Activated T-helper 2 cell treated with anti-CD3 and anti-CD28 coated beads, Interferon-gamma antibody, Interleukin-2, Interleukin-4, amounts not matched to agents 10 μg/mL and 5 μg/mL and 100 μg/mL, durations not matched to agents 14 hours and 24 hours and 36 hours (primary cell): Measurements from ENCODE around the gene BSG. TPM values are rescaled to one million over a fixed set of nuclear protein-coding genes. Genes with fewer than 3 reads are reported as not detected.
A peak's percentile ranks its signal among the peaks of the same experiment; 100 is the strongest.

ENCODE experiments used
- DNase-seq: peaks from one replicate; pipeline ENCODE4 v3.0.0; 2021; ENCODE audit warnings: low spot score
- H3K27ac Mint-ChIP-seq: one replicate; pipeline ENCODE4 v1.8.0; 2021; ENCODE audit warnings: mixed read lengths
- H3K27me3 Mint-ChIP-seq: one replicate; pipeline ENCODE4 v1.8.0; 2021; ENCODE audit warnings: low read depth, mixed read lengths
- H3K36me3 Mint-ChIP-seq: one replicate; pipeline ENCODE4 v1.8.0; 2021; ENCODE audit warnings: low read depth, mixed read lengths
- H3K4me1 Mint-ChIP-seq: one replicate; pipeline ENCODE4 v1.8.0; 2021; ENCODE audit warnings: low read depth, mixed read lengths
- H3K4me3 Mint-ChIP-seq: one replicate; pipeline ENCODE4 v1.8.0; 2021; ENCODE audit warnings: low read depth, mild to moderate bottlenecking, moderate library complexity, mixed read lengths
- H3K9me3 Mint-ChIP-seq: one replicate; pipeline ENCODE4 v1.8.0; 2021; ENCODE audit warnings: mixed read lengths
- intact Hi-C: fragments of 100-400 bp; cut with micrococcal nuclease; formaldehyde crosslinking; loops from one replicate; pipeline ENCODE4 v1.15.1; 2023
- total RNA-seq: library from RNA; stranded (reverse); gene quantifications from 2 replicates; pipeline ENCODE4 v1.2.3, GENCODE V29; 2022

The BSG gene
- total RNA-seq, 1 donor from 2014 or later, result 300 TPM

DNA sequence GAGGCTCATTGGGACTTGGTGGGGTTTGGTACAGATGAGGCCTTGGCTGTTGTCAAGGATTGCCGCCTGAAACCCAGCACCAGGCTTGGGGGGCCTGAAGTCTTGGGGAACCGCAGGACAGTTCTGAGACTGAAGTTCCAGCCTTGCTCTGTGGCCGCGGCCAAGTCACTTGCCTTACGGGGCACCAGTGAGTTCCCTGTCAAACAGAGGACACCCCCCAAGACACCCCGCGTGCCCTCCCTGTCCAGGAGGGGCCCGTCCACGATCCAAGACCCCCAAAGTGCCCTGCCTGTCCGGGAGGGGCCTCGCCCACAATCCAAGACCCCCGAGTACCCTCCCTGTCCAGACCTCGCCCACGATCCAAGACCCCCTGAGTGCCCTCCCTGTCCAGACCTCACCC lies 38.3 kb upstream of the BSG start:
- Mint-ChIP-seq H3K4me1 (peaks cover 3% of the 10 kb centered on the region), H3K27ac (no peak overlapping the region), H3K4me3 (peak overlapping the region; percentile 84), H3K36me3 (peaks cover 15% of the 10 kb centered on the region), H3K27me3 (no peaks in the 10 kb centered on the region), H3K9me3 (no peaks in the 10 kb centered on the region)
- intact Hi-C loops, result loop anchor here (10.0 kb wide), 1 partner anchor 101 kb away; the partner anchor contains the start of genes FGF22 and POLRMT
- DNase-seq, result no peak

DNA sequence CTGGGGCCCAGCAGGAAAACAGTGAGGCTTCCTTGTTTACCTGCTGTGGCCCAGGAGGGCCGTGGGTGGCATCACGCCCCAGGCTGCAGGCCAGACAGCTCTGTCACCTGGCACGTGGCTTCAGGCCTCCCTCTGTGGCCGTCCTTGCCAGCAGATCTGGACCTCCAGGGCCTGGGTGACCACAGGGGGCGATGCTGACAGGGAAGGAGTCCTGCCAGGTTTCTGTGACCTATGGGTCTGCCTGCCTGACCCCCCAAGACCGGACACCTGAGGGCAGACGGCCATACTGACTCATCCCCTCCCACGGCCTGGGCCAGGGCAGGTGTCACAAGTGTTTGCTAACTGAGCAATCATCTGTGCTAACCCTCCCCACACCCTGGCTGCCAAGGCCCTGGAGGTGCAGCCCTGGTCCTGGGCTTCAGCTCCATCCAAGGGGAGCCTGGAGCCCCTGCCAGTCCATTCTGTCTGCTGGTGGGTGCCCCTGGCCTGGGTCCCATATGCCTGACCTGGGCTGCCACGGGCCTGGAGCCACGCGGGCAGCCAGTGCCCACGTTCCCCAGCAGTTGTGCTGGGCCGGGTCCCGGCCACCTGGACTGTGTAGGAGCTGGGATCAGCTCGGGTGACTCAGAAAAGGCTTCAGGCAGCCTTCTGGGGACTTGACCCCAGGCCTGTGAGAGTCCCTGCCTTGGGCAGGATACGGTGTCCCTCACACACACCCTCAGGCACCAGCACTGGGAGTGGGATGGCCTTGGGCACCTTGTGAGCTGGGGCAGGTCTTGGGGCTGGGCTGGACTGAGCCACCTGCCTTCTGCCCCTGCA lies 37.2 kb upstream of the BSG start:
- Mint-ChIP-seq H3K4me3 (peak overlapping the region; percentile 40), H3K36me3 (peaks cover 15% of the 10 kb centered on the region), H3K27ac (peak overlapping the region; percentile 40), H3K27me3 (no peaks in the 10 kb centered on the region), H3K4me1 (peaks cover 2% of the 10 kb centered on the region), H3K9me3 (no peaks in the 10 kb centered on the region)
- intact Hi-C loops, result loop anchor here (10.0 kb wide), 1 partner anchor 100 kb away; the partner anchor contains the start of genes FGF22 and POLRMT
- DNase-seq, result no peak

DNA sequence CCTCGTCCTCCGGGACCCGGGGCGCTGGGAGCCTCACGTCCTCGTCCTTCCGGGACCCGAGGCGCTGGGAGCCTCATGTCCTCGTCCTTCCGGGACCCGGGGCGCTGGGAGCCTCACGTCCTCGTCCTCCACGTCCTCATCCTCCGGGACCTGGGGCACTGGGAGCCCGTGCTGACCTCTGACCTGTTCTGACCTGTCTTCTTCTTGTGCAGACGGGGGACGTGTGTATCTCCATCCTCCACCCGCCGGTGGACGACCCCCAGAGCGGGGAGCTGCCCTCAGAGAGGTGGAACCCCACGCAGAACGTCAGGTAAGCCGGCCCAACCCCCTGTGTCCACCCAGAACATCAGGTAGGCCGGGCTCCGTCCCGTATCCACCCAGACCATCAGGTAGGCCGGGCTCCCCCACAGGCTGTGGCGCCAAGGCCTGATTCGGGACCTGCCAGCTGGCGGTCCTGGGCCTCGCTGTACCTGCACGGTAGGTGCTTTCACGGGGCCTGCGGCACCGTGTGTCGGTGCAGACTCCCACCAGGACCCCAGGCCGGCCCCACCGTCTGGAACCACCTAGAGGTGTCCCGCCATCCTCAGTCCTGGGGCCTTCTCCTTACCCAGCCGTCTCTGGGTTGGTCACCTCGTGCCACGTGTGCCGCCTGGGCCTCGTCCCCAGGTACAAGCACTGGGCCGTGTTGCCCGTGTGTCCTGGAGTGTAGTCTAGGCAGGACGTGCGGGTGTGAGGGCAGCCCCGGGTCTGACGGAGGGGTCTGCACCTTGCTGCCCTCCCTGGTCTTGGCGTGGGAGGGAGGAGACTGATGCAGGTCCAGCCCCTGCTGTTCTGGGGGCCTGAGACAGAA lies 36.1 kb upstream of the BSG start:
- H3K27me3 Mint-ChIP-seq, result no peaks in the 10 kb centered on the region
- H3K27ac Mint-ChIP-seq, result no peak overlapping the region
- no peak overlapping the region for H3K4me3 Mint-ChIP-seq
- intact Hi-C loops, result loop anchor here (10.0 kb wide), 1 partner anchor 99 kb away; the partner anchor contains the start of genes FGF22 and POLRMT
- peaks cover 2% of the 10 kb centered on the region for H3K4me1 Mint-ChIP-seq
- H3K36me3 Mint-ChIP-seq, result peaks cover 15% of the 10 kb centered on the region
- H3K9me3 Mint-ChIP-seq, result no peaks in the 10 kb centered on the region
- no peak for DNase-seq

DNA sequence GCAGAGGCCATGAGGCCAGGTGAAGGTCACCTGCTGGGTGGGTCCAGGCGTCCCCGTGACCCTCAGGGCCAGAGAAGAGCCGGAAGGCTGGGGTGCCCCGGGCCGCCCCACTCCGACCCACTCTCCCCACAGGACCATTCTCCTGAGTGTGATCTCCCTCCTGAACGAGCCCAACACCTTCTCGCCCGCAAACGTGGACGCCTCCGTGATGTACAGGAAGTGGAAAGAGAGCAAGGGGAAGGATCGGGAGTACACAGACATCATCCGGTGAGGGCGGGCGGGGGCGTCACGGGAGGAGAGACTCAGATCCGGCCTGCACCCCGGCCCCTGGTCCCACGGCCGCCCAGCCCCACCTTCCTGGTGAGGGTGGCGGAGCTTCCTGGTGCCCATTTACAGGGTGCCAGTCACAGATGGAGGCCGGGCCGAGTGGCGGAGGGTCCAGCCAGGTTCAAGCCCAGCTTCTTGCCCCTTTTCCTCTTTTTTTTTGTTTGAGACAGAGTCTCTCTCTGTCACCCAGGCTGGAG lies 35.5 kb upstream of the BSG start:
- intact Hi-C loops, result loop anchor here (10.0 kb wide), 1 partner anchor 98 kb away; the partner anchor contains the start of genes FGF22 and POLRMT
- peaks cover 15% of the 10 kb centered on the region for H3K36me3 Mint-ChIP-seq
- H3K27ac Mint-ChIP-seq, result no peak overlapping the region
- peaks cover 2% of the 10 kb centered on the region for H3K4me1 Mint-ChIP-seq
- no peak overlapping the region for H3K4me3 Mint-ChIP-seq
- H3K27me3 Mint-ChIP-seq, result no peaks in the 10 kb centered on the region
- H3K9me3 Mint-ChIP-seq, result no peaks in the 10 kb centered on the region
- DNase-seq, result no peak

DNA sequence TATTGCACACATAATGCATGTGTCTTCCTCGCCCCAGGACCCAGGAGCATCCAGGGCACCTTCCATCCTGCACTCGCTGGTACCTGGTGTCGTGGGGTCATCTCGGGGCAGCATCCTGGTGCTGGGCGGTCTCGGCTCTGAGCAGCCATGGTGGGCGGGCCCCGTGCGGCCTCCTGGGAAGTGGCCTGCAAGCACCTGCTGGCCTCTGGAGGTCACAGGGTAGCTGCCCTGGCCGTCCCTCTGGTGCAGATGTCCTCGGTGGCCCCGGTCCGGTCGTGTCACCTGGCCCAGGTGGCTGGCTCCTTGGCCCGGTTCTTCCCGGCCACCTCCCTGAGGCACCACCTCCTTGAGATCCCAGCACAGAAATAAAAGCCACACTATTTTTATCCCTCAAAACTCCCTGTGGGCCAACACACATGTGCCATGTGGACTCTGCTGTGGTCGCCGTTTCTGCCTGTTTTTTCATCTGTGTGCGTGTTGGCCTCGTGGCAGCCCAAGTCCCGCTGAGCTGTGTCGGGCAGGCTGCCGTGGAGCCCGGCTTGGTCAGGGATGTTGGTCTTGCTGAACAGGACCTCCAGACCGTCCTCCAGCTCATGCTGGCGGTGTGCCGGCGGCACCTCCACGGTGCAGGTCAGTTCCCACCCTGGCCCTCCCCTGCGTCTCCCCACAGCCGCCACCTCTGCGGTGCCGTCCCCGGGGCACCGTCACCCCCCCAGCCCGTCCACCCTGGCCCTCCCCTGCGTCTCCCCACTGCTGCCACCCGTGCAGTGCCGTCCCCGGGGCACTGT lies 33.6 kb upstream of the BSG start:
- no peaks in the 10 kb centered on the region for H3K27me3 Mint-ChIP-seq
- no peaks in the 10 kb centered on the region for H3K9me3 Mint-ChIP-seq
- H3K27ac Mint-ChIP-seq, result no peak overlapping the region
- H3K36me3 Mint-ChIP-seq, result peaks cover 15% of the 10 kb centered on the region
- H3K4me1 Mint-ChIP-seq, result peaks cover 3% of the 10 kb centered on the region
- H3K4me3 Mint-ChIP-seq, result no peak overlapping the region
- intact Hi-C loops, result loop anchor here (10.0 kb wide), 1 partner anchor 96 kb away; the partner anchor contains the start of genes FGF22 and POLRMT
- no peak for DNase-seq

DNA sequence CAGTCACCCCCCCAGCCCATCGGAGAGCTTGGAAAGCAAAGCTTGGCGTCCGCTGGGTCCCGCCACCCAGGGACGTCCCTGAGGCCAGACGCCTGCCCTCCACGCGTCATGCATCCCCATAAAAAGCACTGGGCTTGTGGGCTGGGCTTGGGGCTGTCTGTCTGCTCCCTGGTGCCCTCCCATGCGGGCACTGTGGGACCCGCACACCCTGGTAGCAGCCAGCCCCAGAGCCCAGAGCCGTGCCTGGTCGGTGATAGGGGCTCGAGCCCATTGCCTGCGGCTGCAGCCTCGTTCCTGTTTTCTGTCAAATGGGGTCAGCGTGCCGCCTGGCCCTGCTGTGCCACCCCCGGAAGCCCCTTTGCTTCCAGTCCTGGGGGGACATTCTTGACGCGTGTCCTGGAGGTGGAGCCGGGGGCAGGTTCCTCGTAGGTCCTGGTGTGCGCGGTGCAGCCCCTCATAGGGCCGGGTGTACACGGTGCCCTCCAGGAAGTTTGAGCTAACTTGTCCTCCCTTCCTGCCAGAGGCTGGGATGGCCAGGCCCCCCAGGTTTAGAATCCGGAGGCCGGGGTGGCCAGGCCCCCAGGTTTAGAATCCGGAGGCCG lies 32.9 kb upstream of the BSG start:
- Mint-ChIP-seq H3K27ac (no peak overlapping the region), H3K9me3 (no peaks in the 10 kb centered on the region), H3K27me3 (no peaks in the 10 kb centered on the region), H3K36me3 (peaks cover 15% of the 10 kb centered on the region), H3K4me1 (peaks cover 3% of the 10 kb centered on the region), H3K4me3 (no peak overlapping the region)
- DNase-seq, result no peak
- intact Hi-C loops, result loop anchor here (10.0 kb wide), 1 partner anchor 95 kb away; the partner anchor contains the start of genes FGF22 and POLRMT

DNA sequence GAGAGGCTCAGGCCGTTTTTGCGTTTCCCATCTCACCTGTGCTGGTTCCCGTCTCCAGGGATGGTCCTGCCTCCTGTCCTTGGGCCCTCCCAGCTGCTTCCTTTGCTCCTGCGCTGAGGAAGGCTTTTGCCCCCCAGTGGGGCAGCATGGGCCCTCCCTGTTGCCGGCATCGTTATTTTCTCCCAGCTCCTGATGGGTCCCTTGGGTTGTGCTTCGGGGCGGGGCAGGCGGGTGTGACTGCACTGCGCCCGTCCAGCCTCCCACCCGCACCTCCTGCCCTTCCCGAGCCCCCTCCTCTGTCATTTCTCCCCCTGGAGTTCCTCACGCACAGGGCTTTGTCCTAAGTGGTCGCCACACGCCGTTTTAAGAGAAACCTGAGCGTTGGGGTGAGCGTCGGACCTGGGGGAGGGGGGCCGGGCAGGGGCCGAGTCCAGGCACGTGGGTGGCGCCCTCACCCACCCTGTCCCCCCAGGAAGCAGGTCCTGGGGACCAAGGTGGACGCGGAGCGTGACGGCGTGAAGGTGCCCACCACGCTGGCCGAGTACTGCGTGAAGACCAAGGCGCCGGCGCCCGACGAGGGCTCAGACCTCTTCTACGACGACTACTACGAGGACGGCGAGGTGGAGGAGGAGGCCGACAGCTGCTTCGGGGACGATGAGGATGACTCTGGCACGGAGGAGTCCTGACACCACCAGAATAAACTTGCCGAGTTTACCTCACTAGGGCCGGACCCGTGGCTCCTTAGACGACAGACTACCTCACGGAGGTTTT lies 31.3 kb upstream of the BSG start:
- H3K36me3 Mint-ChIP-seq, result peaks cover 15% of the 10 kb centered on the region
- intact Hi-C loops, result no loop called here
- H3K4me1 Mint-ChIP-seq, result peaks cover 9% of the 10 kb centered on the region
- no peaks in the 10 kb centered on the region for H3K27me3 Mint-ChIP-seq
- H3K9me3 Mint-ChIP-seq, result no peaks in the 10 kb centered on the region
- no peak overlapping the region for H3K4me3 Mint-ChIP-seq
- H3K27ac Mint-ChIP-seq, result no peak overlapping the region
- DNase-seq, result no peak

DNA sequence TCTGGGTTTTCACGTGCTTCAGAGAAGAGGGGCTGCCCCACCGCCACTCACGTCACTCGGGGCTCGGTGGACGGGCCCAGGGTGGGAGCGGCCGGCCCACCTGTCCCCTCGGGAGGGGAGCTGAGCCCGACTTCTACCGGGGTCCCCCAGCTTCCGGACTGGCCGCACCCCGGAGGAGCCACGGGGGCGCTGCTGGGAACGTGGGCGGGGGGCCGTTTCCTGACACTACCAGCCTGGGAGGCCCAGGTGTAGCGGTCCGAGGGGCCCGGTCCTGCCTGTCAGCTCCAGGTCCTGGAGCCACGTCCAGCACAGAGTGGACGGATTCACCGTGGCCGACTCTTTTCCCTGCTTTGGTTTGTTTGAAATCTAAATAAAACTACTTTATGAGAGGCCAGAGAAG lies 30.7 kb upstream of the BSG start:
- no peak for DNase-seq

DNA sequence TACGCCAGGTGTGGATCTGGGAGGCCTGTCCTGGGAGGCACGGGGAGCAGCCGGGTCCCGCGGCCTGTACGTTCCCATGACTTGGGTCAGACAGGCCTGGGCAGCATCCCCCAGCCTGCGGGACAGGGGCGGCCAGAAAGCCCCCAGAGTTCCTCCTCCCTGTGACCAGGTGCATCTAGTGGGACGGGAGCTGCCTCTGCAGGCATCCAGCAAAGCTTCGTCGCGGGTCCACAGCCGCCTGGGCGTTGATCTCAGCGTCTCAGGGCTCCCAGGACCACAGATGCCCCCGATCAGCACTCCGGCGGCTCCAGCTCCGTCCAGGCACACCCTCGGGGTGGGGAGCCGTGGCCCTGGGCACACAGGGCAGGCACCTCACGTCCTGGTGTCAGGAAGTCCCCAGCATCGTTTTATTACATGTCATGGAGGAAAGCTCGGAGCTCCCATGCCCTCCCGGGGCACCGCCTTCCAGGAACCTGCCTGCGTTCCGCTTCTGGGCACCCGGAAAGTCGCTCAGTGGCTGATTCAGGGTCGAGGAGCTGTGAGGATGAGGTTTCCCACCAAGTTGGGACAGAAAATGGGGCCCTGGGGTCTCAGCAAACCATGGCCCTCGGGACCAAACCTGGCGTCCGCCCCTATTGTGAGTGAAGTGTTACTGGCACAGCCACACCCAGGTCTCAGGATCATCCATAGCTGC lies 30.1 kb upstream of the BSG start:
- Mint-ChIP-seq H3K9me3 (no peaks in the 10 kb centered on the region), H3K4me3 (no peak overlapping the region), H3K36me3 (peaks cover 15% of the 10 kb centered on the region), H3K27me3 (no peaks in the 10 kb centered on the region), H3K27ac (no peak overlapping the region), H3K4me1 (peaks cover 9% of the 10 kb centered on the region)
- no peak for DNase-seq
- intact Hi-C loops, result no loop called here

More for the DNA sequence above, 30.7 kb upstream of the BSG start:
- H3K36me3 Mint-ChIP-seq, result peaks cover 15% of the 10 kb centered on the region
- H3K4me1 Mint-ChIP-seq, result peaks cover 9% of the 10 kb centered on the region
- H3K9me3 Mint-ChIP-seq, result no peaks in the 10 kb centered on the region
- no peak overlapping the region for H3K27ac Mint-ChIP-seq
- H3K27me3 Mint-ChIP-seq, result no peaks in the 10 kb centered on the region
- intact Hi-C loops, result no loop called here
- H3K4me3 Mint-ChIP-seq, result no peak overlapping the region

DNA sequence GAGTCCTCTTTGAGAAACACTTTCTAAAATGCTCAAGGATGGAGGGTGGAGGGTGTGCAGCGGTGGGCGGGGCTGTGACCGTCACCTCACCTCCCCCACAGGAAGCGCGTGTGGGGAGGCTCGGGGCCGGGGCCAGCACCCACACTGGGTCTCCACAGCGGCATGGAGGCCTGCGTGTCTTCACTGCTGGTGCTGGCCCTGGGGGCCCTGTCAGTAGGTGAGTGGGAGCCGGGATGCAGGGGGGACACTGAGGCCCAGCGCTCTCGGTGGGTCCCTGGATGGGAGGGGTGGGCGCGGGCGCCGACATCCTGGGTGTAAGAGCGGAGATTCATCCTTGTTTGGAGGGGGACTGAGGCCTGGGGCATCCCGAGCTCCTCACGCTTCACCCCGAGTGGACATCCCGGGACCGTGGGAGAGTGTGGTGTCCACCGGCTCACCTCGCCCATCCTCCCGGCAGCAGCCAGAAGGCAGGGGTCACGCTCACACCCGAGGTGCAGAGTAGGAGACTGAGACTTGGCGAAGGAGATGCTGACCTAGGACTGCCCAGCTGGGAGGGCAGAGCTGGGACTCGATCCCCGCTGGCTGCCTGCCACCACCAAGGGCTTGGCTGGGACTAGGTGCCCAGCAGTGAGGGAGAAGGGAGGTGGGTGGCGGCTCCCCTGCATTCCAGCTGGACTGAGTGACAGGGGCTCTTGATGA lies 28.3 kb upstream of the BSG start, which contains the start of gene GZMM:
Gene GZMM, plus strand, starts transcription at position 144 of the 699 bp plus-strand sequence. Its CDS starts 19 bp downstream, at position 163.
- Mint-ChIP-seq H3K27ac (peak within 1 kb of the TSS; percentile 80), H3K27me3 (no peaks in the 10 kb centered on the region), H3K4me1 (peaks cover 9% of the 10 kb centered on the region), H3K9me3 (no peaks in the 10 kb centered on the region), H3K4me3 (peak within 1 kb of the TSS; percentile 79), H3K36me3 (peaks cover 11% of the 10 kb centered on the region)
- intact Hi-C loops, result no loop called here
- DNase-seq, result peak; percentile 67
